Activated T-helper 1 cell treated with anti-CD3 and anti-CD28 coated beads, Interleukin-12 subunit alpha, Interleukin-12 subunit beta, Interleukin-2, Interleukin-4 antibody, amounts not matched to agents 30 ng/mL and 10 ng/mL and 1 ng/mL, durations not matched to agents 14 hours and 24 hours and 36 hours (primary cell): ENCODE data around the gene SLC6A6. TPM values are rescaled to one million over a fixed set of nuclear protein-coding genes. Genes with fewer than 3 reads are reported as not detected.

Experiments used
- DNase-seq: peaks from one replicate; pipeline ENCODE4 v3.0.0; 2021; ENCODE audit warnings: low spot score
- H3K27ac Mint-ChIP-seq: one replicate; pipeline ENCODE4 v1.8.0; 2021; ENCODE audit warnings: mild to moderate bottlenecking, mixed read lengths
- H3K27me3 Mint-ChIP-seq: one replicate; pipeline ENCODE4 v1.8.0; 2022; ENCODE audit warnings: mild to moderate bottlenecking, moderate library complexity, mixed read lengths; ENCODE audit not compliant: insufficient read depth
- H3K36me3 Mint-ChIP-seq: one replicate; pipeline ENCODE4 v1.8.0; 2021; ENCODE audit warnings: low read depth, mixed read lengths
- H3K4me1 Mint-ChIP-seq: one replicate; pipeline ENCODE4 v1.8.0; 2021; ENCODE audit warnings: low read depth, mixed read lengths
- H3K4me3 Mint-ChIP-seq: one replicate; pipeline ENCODE4 v1.8.0; 2021; ENCODE audit warnings: mild to moderate bottlenecking, moderate library complexity, mixed read lengths
- H3K9me3 Mint-ChIP-seq: one replicate; pipeline ENCODE4 v1.8.0; 2021; ENCODE audit warnings: mixed read lengths
- intact Hi-C: fragments of 100-400 bp; cut with micrococcal nuclease; formaldehyde crosslinking; loops from one replicate; pipeline ENCODE4 v1.15.1; 2024
- total RNA-seq: library from RNA; stranded (reverse); gene quantifications from 2 replicates; pipeline ENCODE4 v1.2.3, GENCODE V29; 2022

SLC6A6 gene
- total RNA-seq, 1 donor from 2014 or later = 45.4 TPM

DNA sequence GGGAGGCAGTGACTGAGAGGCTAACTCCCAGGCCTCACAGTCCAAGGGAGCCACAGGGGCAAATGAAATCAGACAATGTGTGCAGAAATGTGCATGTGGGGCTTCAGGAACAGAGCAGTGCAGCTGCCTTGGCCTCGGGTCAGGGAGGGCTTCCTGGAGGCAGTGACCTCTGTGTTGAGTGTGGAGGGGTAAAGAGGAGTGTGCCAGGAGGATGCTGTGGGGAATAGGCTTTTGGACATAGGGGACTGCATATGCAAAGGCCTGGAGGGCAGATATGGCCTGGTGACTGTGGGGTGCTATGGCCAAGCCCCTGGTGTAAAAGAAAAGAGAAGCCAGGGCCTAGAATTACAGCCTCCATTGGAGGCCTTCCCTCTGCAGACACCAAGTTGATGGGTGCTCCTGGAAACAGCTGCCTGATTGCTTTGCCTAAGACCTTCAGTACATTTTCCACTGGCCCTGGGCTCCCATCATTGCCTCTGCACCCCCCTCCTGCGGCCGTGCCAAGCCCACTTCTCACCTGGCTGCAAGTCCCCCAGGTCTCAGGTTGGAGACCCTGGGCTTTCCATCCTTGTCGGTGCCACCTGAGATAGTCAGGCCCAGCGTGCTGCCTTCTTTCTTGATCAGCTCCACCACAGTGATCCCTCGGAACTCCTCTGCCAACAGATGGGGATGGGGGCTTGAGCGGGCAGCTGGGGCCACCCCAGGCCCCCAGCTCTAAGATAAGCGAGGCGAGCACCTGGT, 122.7 kb downstream of the SLC6A6 start:
- DNase-seq = no peak

DNA sequence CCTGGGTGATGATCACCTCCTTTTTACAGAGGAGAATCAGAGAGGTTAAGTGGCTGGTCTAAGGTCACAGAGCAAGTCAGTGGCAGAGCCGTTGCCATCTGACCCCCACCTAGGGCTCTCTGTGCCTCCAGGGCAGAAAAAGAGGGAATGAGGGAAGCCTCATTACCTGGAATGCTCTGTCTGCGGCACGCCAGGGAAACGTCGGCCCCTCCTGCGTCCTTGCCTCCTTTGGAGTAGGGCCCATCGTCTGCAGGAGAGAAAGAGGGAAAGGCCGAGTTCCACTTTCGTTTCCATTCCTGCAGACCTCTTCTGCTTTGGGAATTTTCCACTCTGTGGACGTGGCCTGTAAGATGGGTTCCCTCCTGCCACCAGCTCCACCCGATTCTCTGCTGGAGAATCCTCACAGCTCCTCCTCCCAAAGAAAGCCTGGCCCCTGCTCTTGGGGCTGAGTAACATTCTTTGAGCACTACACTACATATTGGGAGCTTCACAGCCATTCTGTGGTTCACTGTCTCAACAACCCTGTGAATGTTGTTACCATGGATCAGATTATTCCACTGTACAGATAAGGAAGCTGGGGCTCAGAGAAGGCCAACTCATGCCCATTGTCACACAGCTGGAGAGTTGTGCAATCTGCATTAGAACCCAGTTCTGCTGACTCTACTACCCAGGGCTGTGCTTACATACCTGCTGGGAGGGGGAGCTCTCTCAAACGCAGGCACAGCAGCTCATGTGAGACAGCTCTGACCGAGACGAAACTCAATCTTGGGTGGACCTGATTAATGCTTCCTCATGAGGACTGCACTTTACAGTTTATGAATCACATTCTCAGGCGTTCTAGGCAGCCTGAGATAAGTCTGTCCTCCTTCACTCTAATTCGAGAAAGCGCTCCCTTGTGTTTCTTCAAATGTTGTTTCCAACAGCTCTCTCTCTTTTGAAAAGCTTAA, 123.6 kb downstream of the SLC6A6 start:
- Mint-ChIP-seq H3K27ac (no peak overlapping the region), H3K4me3 (no peak overlapping the region), H3K4me1 (no peaks in the 10 kb centered on the region), H3K36me3 (no peaks in the 10 kb centered on the region), H3K9me3 (no peaks in the 10 kb centered on the region), H3K27me3 (peaks cover 13% of the 10 kb centered on the region)
- no peak for DNase-seq
- intact Hi-C loops = no loop called here

More for the DNA sequence above, 122.7 kb downstream of the SLC6A6 start:
- Mint-ChIP-seq H3K27me3 (peaks cover 15% of the 10 kb centered on the region), H3K9me3 (no peaks in the 10 kb centered on the region), H3K27ac (no peak overlapping the region), H3K36me3 (no peaks in the 10 kb centered on the region), H3K4me1 (no peaks in the 10 kb centered on the region), H3K4me3 (no peak overlapping the region)
- intact Hi-C loops = no loop called here

DNA sequence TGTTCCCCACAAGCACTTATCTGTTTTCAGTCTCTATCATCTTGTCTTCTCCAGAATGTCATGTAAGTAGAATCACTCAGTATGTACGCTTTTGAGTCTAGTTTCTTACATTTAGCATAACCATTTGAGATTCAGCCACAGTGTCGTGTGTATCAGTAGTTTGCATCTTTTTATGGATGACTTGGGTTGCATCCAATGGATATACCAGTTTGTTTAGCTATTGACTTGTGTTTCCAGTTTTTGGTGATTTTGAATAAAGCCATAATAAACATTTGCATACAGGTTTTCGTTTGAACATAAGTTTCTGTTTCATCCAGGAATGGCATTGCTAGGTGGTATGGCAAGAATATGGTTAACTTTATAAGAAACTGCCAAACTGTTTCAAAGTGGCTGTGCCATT, 125.7 kb downstream of the SLC6A6 start:
- Mint-ChIP-seq H3K9me3 (no peaks in the 10 kb centered on the region), H3K36me3 (no peaks in the 10 kb centered on the region), H3K4me3 (no peak overlapping the region), H3K27me3 (peaks cover 12% of the 10 kb centered on the region), H3K4me1 (no peaks in the 10 kb centered on the region), H3K27ac (no peak overlapping the region)
- intact Hi-C loops = no loop called here
- DNase-seq = no peak

DNA sequence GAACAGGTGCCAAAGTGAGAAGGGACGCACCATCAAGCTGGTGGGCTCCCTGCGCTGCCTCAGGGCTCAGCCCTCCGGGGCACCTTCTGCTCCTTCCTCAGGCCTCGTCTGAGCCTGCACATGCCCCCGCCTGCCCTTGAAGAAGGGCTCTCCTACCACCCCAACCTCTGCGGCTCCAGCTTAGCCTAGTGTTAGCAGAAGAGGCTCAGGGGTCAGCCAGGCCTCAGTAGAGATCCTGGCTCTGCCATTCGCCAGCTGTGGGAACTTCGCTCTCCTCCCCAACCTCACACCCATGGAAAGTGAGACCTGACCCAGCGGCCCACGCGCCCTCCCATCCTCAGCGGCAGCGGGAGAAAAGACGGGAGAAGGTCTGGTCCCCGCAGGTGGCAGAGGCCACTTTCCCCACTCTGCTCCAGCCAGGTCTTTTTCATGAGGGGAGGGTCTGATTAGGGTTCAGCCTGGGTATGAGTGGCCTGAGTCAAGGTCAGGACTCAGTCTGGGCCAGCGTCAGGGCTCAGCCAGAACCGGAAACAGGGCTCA, 129.5 kb downstream of the SLC6A6 start:
- H3K9me3 Mint-ChIP-seq = no peaks in the 10 kb centered on the region
- H3K36me3 Mint-ChIP-seq = no peaks in the 10 kb centered on the region
- H3K4me3 Mint-ChIP-seq = no peak overlapping the region
- no peak overlapping the region for H3K27ac Mint-ChIP-seq
- intact Hi-C loops = no loop called here
- H3K27me3 Mint-ChIP-seq = peaks cover 8% of the 10 kb centered on the region
- H3K4me1 Mint-ChIP-seq = no peaks in the 10 kb centered on the region
- DNase-seq = no peak

DNA sequence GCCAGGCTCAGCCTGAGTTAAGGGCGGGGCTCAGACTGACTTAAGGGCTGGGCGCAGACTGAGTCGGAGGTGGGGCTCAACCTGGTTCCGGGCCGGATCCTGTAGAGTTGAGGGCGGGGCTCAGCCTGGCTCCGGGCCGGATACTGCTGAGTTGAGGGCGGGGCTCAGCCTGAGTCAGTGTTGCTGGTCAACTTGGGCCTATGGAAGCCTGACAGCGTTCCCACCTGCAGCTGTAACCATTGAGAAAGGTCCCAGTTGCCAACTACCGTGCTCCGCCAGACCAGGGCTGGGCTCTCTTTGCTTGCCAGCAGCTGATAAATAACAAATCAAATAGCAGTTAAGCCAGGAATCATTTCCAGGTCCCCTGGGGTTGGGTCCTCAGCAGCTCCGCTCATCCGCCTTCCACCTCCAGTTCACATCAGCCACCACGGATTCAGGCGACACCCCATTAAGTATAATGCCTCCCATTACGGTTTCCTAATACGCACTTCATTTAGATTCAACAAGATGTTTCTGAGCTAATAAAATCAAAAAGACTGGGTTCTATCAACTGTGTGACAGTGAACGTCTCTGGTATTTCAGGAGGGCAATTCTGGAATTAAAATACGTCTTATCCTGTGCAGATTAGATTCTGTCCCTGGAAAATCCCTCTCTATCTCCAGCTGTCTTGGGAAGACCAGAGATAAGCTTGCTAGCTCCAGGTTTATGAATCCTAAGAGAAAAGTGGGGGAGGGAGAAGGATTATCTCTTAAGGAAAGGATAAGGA, 130.5 kb downstream of the SLC6A6 start:
- Mint-ChIP-seq H3K4me1 (no peaks in the 10 kb centered on the region), H3K9me3 (no peaks in the 10 kb centered on the region), H3K27ac (no peak overlapping the region), H3K36me3 (no peaks in the 10 kb centered on the region), H3K27me3 (peaks cover 2% of the 10 kb centered on the region), H3K4me3 (no peak overlapping the region)
- intact Hi-C loops = no loop called here
- no peak for DNase-seq

DNA sequence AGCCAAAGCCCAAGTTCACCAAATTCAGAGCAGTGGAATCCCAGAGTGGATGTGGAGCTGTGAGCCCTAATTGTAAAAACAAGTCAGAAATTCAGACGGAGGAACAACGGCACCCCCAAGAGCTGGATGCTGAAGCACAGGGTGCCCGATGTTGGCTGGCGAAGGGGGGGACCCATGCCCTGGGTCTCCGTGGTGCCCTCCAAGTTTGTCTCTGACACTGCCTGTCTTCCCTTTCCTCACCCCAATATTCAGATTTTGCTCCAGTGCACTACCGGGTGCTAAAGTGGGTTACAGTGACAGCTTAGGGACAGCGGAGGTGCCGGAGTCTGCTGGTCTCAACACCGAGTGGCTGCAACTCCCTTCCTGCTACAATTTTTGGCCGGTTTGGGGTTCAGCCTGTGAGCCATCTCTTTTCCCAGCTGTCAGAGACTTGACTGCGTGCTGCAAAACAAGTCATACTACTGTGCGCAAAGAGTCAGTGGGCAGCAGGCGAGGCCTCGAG, 131.1 kb downstream of the SLC6A6 start:
- no peak overlapping the region for H3K4me3 Mint-ChIP-seq
- no peak for DNase-seq
- no peak overlapping the region for H3K27ac Mint-ChIP-seq
- intact Hi-C loops = no loop called here
- H3K9me3 Mint-ChIP-seq = no peaks in the 10 kb centered on the region
- H3K36me3 Mint-ChIP-seq = no peaks in the 10 kb centered on the region
- no peaks in the 10 kb centered on the region for H3K4me1 Mint-ChIP-seq
- H3K27me3 Mint-ChIP-seq = peaks cover 2% of the 10 kb centered on the region

DNA sequence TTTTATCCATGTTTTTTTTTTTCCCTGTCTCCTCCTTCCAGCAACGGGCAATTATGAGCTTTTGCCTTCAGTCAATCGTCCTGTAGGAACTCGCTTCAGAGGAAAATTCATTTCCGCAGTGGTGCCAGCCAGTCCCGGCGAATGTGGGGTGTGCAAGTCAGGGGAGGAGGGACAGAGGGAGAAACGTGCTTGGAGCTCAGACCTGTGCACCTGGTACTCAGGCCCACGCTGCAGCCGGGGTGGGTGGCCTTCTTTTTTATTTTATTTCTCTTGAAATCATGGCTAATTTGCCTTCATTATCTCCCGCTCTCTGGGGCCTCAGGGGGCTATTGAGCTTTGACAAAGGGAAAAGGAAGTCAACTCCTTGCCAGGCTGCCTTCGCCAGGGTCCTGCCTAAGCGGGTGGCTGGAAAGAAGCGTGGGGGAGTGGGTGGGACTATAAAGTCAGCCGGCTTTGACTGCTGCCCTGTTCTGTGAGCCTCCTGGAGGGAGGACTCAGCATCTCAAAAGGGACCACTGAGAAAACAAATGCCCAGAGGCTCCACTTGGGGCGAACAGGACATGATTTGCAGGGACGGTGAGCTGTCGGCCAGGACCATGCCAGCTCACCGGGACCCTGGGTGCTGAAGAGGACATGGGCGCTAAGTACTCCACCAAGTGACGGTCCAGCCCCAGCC, 132.2 kb downstream of the SLC6A6 start:
- H3K4me3 Mint-ChIP-seq = no peak overlapping the region
- intact Hi-C loops = no loop called here
- H3K27me3 Mint-ChIP-seq = no peaks in the 10 kb centered on the region
- no peaks in the 10 kb centered on the region for H3K36me3 Mint-ChIP-seq
- H3K27ac Mint-ChIP-seq = no peak overlapping the region
- no peaks in the 10 kb centered on the region for H3K4me1 Mint-ChIP-seq
- DNase-seq = no peak
- H3K9me3 Mint-ChIP-seq = no peaks in the 10 kb centered on the region

DNA sequence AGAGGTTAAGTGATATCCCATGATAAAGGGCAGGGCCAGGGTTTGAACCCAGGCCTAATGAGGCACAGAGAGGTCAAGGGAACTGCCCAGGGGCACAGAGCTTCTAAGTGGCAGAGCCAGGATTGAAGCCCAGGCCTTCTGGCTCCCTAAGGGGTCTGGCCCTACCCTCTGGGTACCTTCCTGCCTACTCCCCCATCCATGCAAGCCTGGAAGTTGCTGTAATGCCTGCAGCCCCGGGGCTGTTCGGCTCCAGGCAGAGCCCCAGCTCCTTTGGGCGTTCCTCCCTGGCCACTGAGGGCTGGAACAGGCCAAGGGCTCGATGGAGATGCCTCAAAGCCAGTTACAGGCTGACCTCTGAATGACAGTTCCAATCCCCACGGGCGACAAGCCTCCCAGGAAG, 133.2 kb downstream of the SLC6A6 start:
- intact Hi-C loops = no loop called here

DNA sequence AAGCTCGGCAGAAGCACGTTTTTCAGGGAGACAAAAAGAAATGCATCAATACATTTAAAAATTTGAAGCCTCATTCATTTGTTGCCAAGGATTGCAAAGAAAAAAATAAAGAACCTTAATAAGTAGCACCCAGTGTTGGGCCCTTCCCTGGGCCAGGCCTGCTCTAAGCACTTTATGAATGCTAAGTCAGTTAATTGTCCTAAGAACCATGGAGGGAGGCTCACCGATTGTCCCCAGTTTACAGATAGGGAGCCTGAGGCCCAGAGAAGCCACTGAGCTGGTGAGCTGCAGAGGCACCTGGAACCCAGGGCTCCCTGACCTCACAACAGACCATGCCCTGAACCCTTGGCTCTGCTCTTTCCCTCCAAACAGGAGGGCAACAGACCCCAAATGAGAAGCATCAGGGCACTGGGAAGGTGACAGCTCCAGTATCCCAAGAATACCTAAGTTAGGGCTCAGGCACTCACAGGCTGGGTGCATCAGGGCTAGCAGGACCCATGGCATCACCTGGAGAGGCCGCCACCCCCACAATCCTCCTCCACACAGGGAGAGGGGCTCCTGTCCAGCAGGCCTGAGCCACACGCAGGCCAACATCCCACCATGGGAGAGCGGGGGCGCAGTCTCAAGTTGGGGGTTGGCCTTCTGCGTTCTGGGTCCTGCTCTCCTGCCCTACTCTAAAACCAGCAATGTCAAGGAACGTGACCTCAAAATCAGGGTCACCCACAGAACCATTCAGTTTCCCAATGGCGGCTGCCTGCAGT, 133.8 kb downstream of the SLC6A6 start:
- Mint-ChIP-seq H3K27me3 (no peaks in the 10 kb centered on the region), H3K9me3 (no peaks in the 10 kb centered on the region), H3K27ac (no peak overlapping the region), H3K4me1 (no peaks in the 10 kb centered on the region), H3K36me3 (no peaks in the 10 kb centered on the region), H3K4me3 (no peak overlapping the region)
- DNase-seq = no peak
- intact Hi-C loops = no loop called here

More for the DNA sequence above, 133.2 kb downstream of the SLC6A6 start:
- Mint-ChIP-seq H3K36me3 (no peaks in the 10 kb centered on the region), H3K9me3 (no peaks in the 10 kb centered on the region), H3K4me3 (no peak overlapping the region), H3K27me3 (no peaks in the 10 kb centered on the region), H3K27ac (no peak overlapping the region), H3K4me1 (no peaks in the 10 kb centered on the region)
- DNase-seq = no peak

DNA sequence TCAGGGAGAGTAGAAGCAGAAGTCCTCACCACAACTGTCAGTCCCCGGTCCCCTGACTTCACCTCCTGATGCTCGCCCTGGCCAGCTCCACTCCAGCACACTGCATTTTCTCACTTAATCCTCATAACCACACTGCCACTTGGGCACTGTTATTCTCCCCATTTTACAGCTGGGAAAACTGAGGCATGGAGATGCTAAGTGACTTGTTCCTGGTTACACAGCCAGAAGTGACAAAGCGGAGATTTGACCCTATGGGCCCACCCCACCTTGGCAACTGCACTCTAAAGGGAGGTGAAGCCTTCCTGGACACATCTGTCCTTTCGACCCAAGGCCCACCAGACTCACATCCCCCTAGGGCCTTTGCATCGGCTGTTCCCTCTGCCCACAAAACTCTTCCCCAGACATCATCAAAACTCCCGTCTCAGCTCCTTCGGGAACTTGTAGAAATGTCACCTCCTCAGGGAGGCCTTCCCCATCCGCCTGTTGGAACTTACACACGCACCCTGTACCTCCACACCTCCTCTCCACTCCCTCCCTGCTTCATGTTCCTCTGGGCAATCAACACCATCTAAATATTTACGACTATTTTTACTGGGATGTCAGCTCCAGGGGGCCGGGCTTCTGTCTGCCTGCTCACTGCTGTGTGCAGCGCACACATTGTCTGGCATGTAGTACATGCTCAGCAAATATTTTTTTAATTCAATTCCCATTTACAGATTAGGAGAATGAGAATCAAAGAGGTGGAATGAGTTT, 134.6 kb downstream of the SLC6A6 start:
- Mint-ChIP-seq H3K36me3 (no peaks in the 10 kb centered on the region), H3K27ac (no peak overlapping the region), H3K9me3 (no peaks in the 10 kb centered on the region), H3K4me1 (no peaks in the 10 kb centered on the region), H3K4me3 (no peak overlapping the region), H3K27me3 (no peaks in the 10 kb centered on the region)
- no peak for DNase-seq
- intact Hi-C loops = no loop called here
